MCF 10A (cell line): Measurements from ENCODE around the gene HARS1. TPM values are rescaled to one million over a fixed set of nuclear protein-coding genes. Genes with fewer than 3 reads are reported as not detected.
"Not testable (repeated sequence)": the region's sequence is repeated elsewhere in the genome, so short reads cannot be mapped to it uniquely, and the experiment has no call there.

ENCODE experiments used
- BruUV-seq: library from RNA; stranded (reverse); fragments of 400-500 nt; replicated peaks from 2 replicates; lab custom pipeline; 2021; lab: Mats Ljungman, UMichigan
- CTCF ChIA-PET: fragments of 300-600 bp; sonication (Branson Sonifier 250); formaldehyde crosslinking; extraction: SDS; loops from one replicate; lab custom pipeline; 2021; ENCODE audit warnings: antibody characterized with exemption, inconsistent platforms; lab: Yijun Ruan, JAX
- POLR2A ChIA-PET: fragments of 300-600, 350-650 bp; sonication (Branson Sonifier 250); formaldehyde crosslinking; extraction: SDS; loops from one replicate; lab custom pipeline; 2020; ENCODE audit warnings: antibody characterized with exemption, inconsistent platforms; lab: Yijun Ruan, JAX
- DNase-seq: peaks from one replicate; pipeline ENCODE4 v3.0.0-alpha.2; 2018; ENCODE audit not compliant: unreplicated experiment
- H3K27ac Mint-ChIP-seq: one replicate; pipeline ENCODE4 v1.8.0; 2022; ENCODE audit warnings: mild to moderate bottlenecking, low read depth, mixed read lengths; ENCODE audit not compliant: unreplicated experiment
- H3K27me3 Mint-ChIP-seq: one replicate; pipeline ENCODE4 v1.8.0; 2022; ENCODE audit warnings: mixed read lengths; ENCODE audit not compliant: insufficient read depth, unreplicated experiment
- H3K36me3 Mint-ChIP-seq: one replicate; pipeline ENCODE4 v1.8.0; 2022; ENCODE audit warnings: mild to moderate bottlenecking, moderate library complexity, mixed read lengths; ENCODE audit not compliant: insufficient read depth, unreplicated experiment
- H3K4me1 Mint-ChIP-seq: one replicate; pipeline ENCODE4 v1.8.0; 2022; ENCODE audit warnings: mixed read lengths; ENCODE audit not compliant: insufficient read depth, unreplicated experiment
- H3K4me3 Mint-ChIP-seq: one replicate; pipeline ENCODE4 v1.8.0; 2022; ENCODE audit warnings: mild to moderate bottlenecking, moderate library complexity, mixed read lengths; ENCODE audit not compliant: unreplicated experiment
- H3K9me3 Mint-ChIP-seq: one replicate; pipeline ENCODE4 v1.8.0; 2022; ENCODE audit warnings: mixed read lengths; ENCODE audit not compliant: unreplicated experiment
- intact Hi-C: fragments of 100-400 bp; cut with micrococcal nuclease; formaldehyde crosslinking; loops from 2 replicates; pipeline ENCODE4 v1.14.1; 2022
- total RNA-seq: library from RNA; stranded (reverse); gene quantifications from 2 replicates; pipeline ENCODE4 v1.2.3, GENCODE V29; 2022
- TF ChIP-seq, protein P1 (sequence below): fragments of 200-600 bp; IDR thresholded peaks from one replicate; pipeline ENCODE4 v1.8.0; 2022; ENCODE audit warnings: antibody characterized with exemption, mild to moderate bottlenecking; ENCODE audit not compliant: unreplicated experiment

HARS1 gene
- total RNA-seq, 1 experiment from 2014 or later, result 126 TPM

GRCh38 chr5:140642718-140643117 lies 48.5 kb downstream of the HARS1 start:
- H3K36me3 Mint-ChIP-seq, result peaks cover 30% of the 10 kb centered on the region
- TF ChIP-seq, protein P1, sequence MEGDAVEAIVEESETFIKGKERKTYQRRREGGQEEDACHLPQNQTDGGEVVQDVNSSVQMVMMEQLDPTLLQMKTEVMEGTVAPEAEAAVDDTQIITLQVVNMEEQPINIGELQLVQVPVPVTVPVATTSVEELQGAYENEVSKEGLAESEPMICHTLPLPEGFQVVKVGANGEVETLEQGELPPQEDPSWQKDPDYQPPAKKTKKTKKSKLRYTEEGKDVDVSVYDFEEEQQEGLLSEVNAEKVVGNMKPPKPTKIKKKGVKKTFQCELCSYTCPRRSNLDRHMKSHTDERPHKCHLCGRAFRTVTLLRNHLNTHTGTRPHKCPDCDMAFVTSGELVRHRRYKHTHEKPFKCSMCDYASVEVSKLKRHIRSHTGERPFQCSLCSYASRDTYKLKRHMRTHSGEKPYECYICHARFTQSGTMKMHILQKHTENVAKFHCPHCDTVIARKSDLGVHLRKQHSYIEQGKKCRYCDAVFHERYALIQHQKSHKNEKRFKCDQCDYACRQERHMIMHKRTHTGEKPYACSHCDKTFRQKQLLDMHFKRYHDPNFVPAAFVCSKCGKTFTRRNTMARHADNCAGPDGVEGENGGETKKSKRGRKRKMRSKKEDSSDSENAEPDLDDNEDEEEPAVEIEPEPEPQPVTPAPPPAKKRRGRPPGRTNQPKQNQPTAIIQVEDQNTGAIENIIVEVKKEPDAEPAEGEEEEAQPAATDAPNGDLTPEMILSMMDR, result no peak

GRCh38 chr5:140641716-140642115 lies 49.5 kb downstream of the HARS1 start:
- intact Hi-C loops, result no loop called here
- POLR2A ChIA-PET, result interaction anchor here (0.7 to 8.2 kb wide), 5 partner anchors 23 to 994 kb away, joined by 3 to 169 read pairs (median 18); partner anchors contain the start of genes APBB3, EIF4EBP3, HARS1 and HARS2
- no peaks in the 10 kb centered on the region for H3K27me3 Mint-ChIP-seq
- TF ChIP-seq, protein P1, result no peak
- H3K9me3 Mint-ChIP-seq, result no peaks in the 10 kb centered on the region
- H3K36me3 Mint-ChIP-seq, result peaks cover 25% of the 10 kb centered on the region
- peaks cover 42% of the 10 kb centered on the region for H3K4me1 Mint-ChIP-seq
- no TSS peak for BruUV-seq
- H3K4me3 Mint-ChIP-seq, result no peak overlapping the region
- CTCF ChIA-PET, result interaction anchor here (0.7 to 2.3 kb wide), 7 partner anchors 9 to 484 kb away, joined by 3 to 9 read pairs (median 4); partner anchors contain the start of gene EIF4EBP3
- H3K27ac Mint-ChIP-seq, result peak overlapping the region; percentile 65
- no peak for DNase-seq

More at GRCh38 chr5:140642718-140643117, 48.5 kb downstream of the HARS1 start:
- BruUV-seq, result no TSS peak
- peaks cover 42% of the 10 kb centered on the region for H3K4me1 Mint-ChIP-seq
- no peak overlapping the region for H3K27ac Mint-ChIP-seq
- ChIA-PET CTCF (interaction anchor here (0.7 to 5.7 kb wide), 8 partner anchors 46 to 398 kb away, joined by 3 to 42 read pairs (median 4); partner anchors contain the start of gene EIF4EBP3), POLR2A (interaction anchor here (0.6 to 8.2 kb wide), 8 partner anchors 22 to 993 kb away, joined by 3 to 169 read pairs (median 11); partner anchors contain the start of genes ANKHD1, APBB3, DND1 and EIF4EBP3)
- no peaks in the 10 kb centered on the region for H3K9me3 Mint-ChIP-seq
- peak; percentile 14 for DNase-seq
- H3K27me3 Mint-ChIP-seq, result no peaks in the 10 kb centered on the region
- intact Hi-C loops, result no loop called here
- H3K4me3 Mint-ChIP-seq, result no peak overlapping the region

DNA sequence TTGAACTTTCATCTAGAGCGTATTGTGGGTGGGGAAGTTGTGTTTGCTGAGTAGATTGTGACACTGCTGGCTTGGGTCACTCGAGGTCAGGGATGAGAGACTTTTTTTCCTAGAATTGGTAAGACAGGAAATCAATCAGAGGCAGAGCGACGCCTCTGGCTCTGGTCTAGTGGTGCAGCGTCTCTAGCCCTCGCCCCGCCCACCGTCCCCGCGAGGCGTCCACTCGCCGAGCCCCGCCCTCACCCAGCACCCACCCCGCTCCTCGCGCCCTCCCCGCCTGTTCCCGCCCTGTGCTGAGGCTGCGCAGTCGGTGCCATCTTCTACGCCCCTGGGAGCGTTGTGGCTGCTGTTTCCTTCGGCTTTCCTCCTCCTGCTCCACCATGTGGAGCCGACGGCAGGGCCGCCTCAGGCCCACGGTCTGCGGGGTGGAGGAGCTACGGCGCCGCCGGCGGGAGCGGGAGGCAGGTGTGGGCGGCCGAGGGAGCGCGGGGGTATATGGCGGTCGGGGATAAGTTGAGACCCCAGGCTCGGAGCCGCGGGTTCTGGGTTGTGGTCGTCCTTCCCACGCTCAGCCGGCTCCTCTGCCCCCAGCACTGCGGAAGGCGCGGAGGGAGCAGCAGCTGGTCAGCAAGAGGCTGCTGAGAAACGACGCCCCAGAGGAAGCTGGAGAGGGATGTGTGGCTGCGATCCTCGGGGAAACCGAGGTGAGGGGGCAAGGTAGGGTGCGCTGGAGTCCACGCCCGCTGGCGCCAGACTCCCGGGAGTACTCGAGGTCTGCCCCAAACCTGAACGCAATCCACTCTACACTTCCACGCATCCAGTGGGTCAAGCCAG lies 51.8 kb downstream of the HARS1 start, which contains the start of gene TMCO6:
Gene TMCO6 (plus strand): TSS at position 304 of the 834 bp plus-strand sequence. CDS start 77 bp downstream, at position 381.
- ChIA-PET POLR2A (interaction anchor here (0.7 to 11.2 kb wide), 34 partner anchors 8 to 403 kb away, joined by 3 to 143 read pairs (median 5); partner anchors contain the start of genes ANKHD1, APBB3, EIF4EBP3 and HARS1), CTCF (interaction anchor here (0.5 to 2.4 kb wide), 28 partner anchors 8 to 538 kb away, joined by 3 to 29 read pairs (median 4); partner anchors contain the start of genes APBB3, EIF4EBP3, IK and NDUFA2)
- Mint-ChIP-seq H3K4me1 (peaks cover 36% of the 10 kb centered on the region), H3K27ac (peak within 1 kb of the TSS; percentile 92), H3K4me3 (peak within 1 kb of the TSS; percentile 83), H3K9me3 (no peaks in the 10 kb centered on the region), H3K36me3 (peaks cover 14% of the 10 kb centered on the region), H3K27me3 (no peaks in the 10 kb centered on the region)
- intact Hi-C loops, result loop anchor here (1.0 to 2.0 kb wide), 5 partner anchors 32 to 267 kb away; partner anchors contain the start of genes APBB3, EIF4EBP3 and SLC35A4
- no TSS peak for BruUV-seq
- TF ChIP-seq, protein P1, result peak; percentile 78
- DNase-seq, result peak; percentile 99

DNA sequence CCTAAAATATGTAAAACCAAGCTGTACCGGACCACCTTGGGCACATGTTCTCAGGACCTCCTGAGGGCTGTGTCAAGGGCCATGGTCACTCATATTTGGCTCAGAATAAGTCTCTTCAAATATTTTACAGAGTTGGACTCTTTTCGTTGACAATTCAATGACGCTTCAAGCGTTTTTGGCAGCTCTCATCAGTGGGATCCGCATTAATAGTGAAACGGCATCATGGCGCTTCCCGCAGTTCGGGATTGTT lies 52.3 kb downstream of the HARS1 start:
- Mint-ChIP-seq H3K4me1 (peaks cover 40% of the 10 kb centered on the region), H3K4me3 (peak overlapping the region; percentile 83), H3K27ac (peak overlapping the region; percentile 92), H3K36me3 (peaks cover 10% of the 10 kb centered on the region)
- BruUV-seq, H3K9me3 Mint-ChIP-seq, DNase-seq, H3K27me3 Mint-ChIP-seq: not testable (repeated sequence)
- ChIA-PET CTCF (interaction anchor here (0.5 to 2.4 kb wide), 20 partner anchors 9 to 538 kb away, joined by 3 to 29 read pairs (median 3); partner anchors contain the start of genes APBB3, EIF4EBP3, IK and NDUFA2), POLR2A (interaction anchor here (0.7 to 11.2 kb wide), 23 partner anchors 8 to 403 kb away, joined by 3 to 143 read pairs (median 6); partner anchors contain the start of genes ANKHD1, APBB3, EIF4EBP3 and HARS1)
- intact Hi-C loops, result loop anchor here (1.0 to 2.0 kb wide), 5 partner anchors 32 to 266 kb away; partner anchors contain the start of genes APBB3, EIF4EBP3 and SLC35A4
